GM21786 (cell line): Measurements from ENCODE around the gene FANCD2.
"Not testable (repeated sequence)": the region's sequence is repeated elsewhere in the genome, so short reads cannot be mapped to it uniquely, and the experiment has no call there.

Experiments used
- ATAC-seq: cut with Tn5 transposase; IDR thresholded peaks from one replicate; pipeline ENCODE4 v1.9.1; 2021; ENCODE audit not compliant: unreplicated experiment

The FANCD2 gene

GRCh38 chr3:10026084-10026890, at the start of gene FANCD2:
Gene FANCD2, plus strand, starts transcription at chr3:10026437. Its CDS starts 2,221 bp downstream, at chr3:10028658.
- ATAC-seq, result peak; percentile 93

- no peak for ATAC-seq
These were observed 49.2 kb upstream of the FANCD2 start for GRCh38 chr3:9976721-9977709.

GRCh38 chr3:9978710-9979305, 47.4 kb upstream of the FANCD2 start:
- ATAC-seq, result no peak

- ATAC-seq, result no peak
These were observed 46.0 kb upstream of the FANCD2 start for GRCh38 chr3:9980251-9980650.

- peak; percentile 29 for ATAC-seq
These were observed 40.0 kb upstream of the FANCD2 start for GRCh38 chr3:9986230-9986725.

GRCh38 chr3:9994086-9994844, 32.0 kb upstream of the FANCD2 start:
- no peak for ATAC-seq

GRCh38 chr3:10000686-10001085, 25.6 kb upstream of the FANCD2 start:
- ATAC-seq, result no peak

GRCh38 chr3:10002951-10003350, 23.3 kb upstream of the FANCD2 start:
- ATAC-seq, result no peak

- no peak for ATAC-seq
These were observed 21.7 kb upstream of the FANCD2 start for GRCh38 chr3:10004506-10004905.

- ATAC-seq, result no peak
These were observed 21.2 kb upstream of the FANCD2 start for GRCh38 chr3:10004960-10005564.

- no peak for ATAC-seq
These were observed 20.0 kb upstream of the FANCD2 start for GRCh38 chr3:10006048-10006761.

GRCh38 chr3:10006762-10007090, 19.5 kb upstream of the FANCD2 start:
- no peak for ATAC-seq

GRCh38 chr3:10007126-10007782, 19.0 kb upstream of the FANCD2 start:
- ATAC-seq, result no peak

GRCh38 chr3:10008216-10008587, 18.0 kb upstream of the FANCD2 start:
- not testable (repeated sequence) for ATAC-seq

GRCh38 chr3:10008588-10009344, 17.5 kb upstream of the FANCD2 start:
- ATAC-seq, result peak; percentile 55

- no peak for ATAC-seq
These were observed 15.8 kb upstream of the FANCD2 start for GRCh38 chr3:10010421-10010877.

GRCh38 chr3:10010878-10011465, 15.3 kb upstream of the FANCD2 start:
- peak; percentile 87 for ATAC-seq

GRCh38 chr3:10011631-10012030, 14.6 kb upstream of the FANCD2 start:
- no peak for ATAC-seq
